AG09319 (cell line): ENCODE results near the gene BTF3L4.

ENCODE experiments used
- DNase-seq: peaks from one replicate; pipeline ENCODE4 v3.0.0-alpha.2; 2010; ENCODE audit warnings: low read depth; ENCODE audit errors: extremely low read depth
- TF ChIP-seq, protein P1 (sequence below): IDR thresholded peaks from 2 replicates; pipeline ENCODE4 v1.5.1; 2011; ENCODE audit warnings: low read depth, mild to moderate bottlenecking, inconsistent platforms, low read length, moderate library complexity

The BTF3L4 gene

DNA sequence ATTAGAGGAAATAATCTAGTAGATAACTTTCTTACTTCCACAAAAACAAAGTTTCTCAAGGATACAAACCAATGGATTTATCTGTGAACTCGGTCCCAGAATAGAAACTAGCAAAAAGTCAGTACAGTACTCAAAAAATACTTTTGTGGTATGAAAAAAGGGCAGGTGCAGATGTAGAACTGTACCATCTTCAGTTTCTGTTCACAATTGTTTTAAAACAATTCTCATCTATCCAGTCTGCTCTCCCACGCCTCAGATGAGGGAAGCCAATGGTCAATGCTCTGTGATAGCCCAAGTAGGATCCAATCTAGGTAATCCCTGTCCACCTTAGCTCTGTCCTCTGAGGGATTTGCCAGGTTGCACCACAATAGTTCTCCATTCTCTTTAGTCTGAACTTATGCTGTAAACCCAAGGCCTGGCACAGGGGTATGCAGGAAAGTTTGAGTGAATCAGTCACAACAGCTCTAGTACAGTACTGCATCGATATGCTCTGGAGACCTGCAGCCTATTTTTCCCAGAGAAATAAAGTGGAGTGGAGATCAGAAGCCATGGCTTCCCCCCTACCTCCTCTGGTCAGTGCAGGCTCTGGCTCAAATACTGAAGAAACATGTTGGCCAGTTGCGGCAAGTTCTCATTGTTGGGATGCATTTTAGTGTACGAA lies 23.8 kb upstream of the BTF3L4 start:
- TF ChIP-seq, protein P1, sequence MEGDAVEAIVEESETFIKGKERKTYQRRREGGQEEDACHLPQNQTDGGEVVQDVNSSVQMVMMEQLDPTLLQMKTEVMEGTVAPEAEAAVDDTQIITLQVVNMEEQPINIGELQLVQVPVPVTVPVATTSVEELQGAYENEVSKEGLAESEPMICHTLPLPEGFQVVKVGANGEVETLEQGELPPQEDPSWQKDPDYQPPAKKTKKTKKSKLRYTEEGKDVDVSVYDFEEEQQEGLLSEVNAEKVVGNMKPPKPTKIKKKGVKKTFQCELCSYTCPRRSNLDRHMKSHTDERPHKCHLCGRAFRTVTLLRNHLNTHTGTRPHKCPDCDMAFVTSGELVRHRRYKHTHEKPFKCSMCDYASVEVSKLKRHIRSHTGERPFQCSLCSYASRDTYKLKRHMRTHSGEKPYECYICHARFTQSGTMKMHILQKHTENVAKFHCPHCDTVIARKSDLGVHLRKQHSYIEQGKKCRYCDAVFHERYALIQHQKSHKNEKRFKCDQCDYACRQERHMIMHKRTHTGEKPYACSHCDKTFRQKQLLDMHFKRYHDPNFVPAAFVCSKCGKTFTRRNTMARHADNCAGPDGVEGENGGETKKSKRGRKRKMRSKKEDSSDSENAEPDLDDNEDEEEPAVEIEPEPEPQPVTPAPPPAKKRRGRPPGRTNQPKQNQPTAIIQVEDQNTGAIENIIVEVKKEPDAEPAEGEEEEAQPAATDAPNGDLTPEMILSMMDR: no peak
- DNase-seq: no peak

DNA sequence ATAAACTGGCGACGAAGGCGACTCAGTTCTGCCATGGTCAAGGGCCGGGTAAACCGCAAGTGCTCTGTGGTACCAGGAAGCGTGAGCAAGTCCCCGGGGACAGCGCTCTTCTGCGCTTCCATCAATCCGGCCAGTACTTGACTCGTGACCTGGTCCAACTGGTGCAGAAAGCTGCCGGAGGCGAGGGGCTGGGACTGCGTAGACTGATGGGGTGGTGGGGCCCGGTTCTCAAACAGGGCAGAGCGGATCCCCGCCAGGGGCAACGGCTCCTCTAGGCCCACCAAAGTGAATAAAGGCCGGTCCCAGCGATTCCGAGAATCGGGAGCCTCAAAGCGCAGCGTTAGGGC lies 23.3 kb upstream of the BTF3L4 start:
- no peak for DNase-seq
- TF ChIP-seq, protein P1: no peak

DNA sequence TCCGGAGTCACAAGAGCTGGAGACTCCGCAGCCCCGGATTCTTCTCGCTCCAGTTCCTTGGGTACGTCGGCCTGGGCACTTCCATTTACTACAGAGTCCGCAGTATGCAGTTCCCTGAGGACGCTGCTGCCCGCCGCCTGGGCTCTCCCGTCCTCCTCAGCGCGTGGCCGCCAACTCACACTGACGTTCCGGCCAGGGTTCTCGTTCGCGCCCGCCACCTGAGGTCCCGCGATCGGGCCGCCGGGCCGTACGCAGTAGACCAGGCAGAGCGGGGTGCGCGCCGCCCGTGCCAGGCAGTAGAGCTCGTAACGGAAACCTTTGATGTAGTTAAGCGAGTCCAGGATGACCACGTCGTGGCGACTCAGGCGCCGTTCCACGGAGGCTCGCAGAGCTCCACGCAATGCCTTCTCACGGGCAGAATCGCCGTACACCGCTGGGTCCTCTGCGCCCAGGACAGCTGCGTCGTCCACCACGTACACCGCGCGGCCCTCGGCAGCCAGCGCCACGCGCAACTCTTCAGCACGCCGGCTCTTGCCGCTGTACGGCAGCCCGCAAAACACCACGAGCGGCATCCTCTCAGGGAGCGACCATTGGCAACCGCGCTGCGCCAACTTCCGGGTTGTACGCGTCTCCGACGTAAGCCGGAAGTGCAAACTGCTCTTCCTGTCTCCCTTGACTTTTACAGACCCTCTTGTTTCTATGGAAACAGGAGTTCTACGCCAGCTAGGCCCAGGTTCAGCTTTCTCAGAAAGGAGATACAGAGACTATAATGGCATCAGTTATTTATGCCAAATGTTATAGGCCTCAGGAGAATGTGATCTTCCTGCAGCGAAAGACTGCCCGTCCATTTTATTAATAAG lies 22.7 kb upstream of the BTF3L4 start, which contains the start of gene KTI12:
KTI12 (minus strand) TSS at position 621 of the 860 bp plus-strand sequence; CDS start at position 572, 49 bp downstream.
- TF ChIP-seq, protein P1: no peak
- peak; percentile 63 for DNase-seq

DNA sequence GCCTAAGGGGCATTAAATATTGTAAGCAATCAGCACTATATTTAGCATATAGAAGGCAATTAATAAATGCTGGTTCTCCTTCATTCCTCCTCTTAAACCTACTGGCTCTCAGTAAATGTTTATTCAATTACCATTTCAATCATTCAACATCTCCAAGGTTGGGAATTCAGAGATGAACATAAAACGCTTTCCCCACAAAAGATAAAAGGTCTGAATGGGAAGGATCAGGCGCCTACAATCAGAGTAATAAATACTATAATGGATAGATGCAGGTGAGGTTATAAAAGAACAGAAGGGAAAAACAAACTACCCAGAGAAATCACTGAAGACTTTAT lies 22.1 kb upstream of the BTF3L4 start:
- TF ChIP-seq, protein P1: no peak

DNA sequence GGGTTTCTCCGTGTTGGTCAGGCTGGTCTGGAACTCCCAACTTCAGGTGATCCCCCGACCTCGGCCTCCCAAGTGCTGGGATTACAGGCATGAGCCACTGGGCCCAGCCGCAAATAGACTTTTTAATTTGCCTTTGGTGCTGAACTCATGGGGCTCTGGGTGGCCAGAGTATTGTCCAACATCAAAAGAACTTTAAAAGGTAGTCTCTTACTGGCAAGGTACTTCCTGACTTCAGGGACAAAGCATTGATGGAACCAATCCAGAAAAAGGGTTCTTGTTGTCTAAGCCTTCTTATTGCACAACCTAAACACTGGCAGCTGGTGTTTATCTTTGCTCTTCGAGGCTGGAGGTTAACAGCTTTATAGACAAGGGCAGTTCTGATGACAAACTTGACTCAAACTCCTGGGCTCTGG lies 18.7 kb upstream of the BTF3L4 start:
- TF ChIP-seq, protein P1: no peak
- no peak for DNase-seq

More for the DNA sequence above, 22.1 kb upstream of the BTF3L4 start:
- no peak for DNase-seq

DNA sequence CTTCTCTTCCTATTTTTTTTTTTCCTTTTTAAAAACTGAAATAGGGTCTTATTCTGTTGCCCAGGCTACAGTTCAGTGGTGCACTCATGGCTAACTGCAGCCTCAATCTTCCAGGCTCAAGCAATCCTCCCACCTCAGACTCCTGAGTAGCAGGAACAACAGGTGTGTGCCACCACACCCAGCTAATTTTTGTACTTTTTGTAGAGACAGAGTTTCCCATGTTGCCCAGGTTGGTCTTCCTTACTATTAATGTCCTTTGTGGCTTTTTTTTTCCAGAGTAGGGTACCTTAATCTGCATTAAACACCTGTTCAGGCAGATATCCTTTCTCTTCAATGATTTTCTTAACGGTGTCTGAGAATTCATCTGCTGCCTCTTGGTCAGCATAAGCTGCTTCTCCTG lies 18.2 kb upstream of the BTF3L4 start:
- TF ChIP-seq, protein P1: no peak
- DNase-seq: no peak

DNA sequence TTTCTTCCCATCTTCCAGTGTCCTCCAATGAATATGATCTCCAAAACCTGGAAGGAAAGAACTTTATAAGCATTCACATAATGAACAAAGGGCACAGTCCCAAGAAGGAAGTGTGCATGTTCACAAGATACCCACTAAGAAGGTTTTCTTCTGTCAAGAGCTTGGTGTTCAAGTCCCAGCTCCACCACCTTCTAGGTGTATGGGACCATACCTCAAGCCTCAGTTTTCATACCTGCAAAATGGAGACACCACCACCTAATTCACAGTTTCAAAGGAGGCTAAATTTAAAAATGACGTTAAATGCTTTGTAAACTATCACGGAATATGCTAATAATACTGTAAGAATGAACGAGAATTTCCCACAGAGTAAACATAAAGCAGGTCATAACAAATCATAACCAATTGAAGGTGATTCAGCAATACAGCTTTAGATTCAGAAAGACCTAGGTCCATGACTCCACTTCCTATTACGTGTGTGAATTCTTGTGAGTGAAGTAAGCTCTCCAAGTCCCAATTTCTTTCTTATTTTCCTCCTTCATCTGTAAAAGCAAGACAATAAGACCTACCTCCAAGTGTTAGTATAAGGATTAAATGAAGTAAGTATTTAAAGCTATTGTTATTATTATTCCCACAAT lies 14.4 kb upstream of the BTF3L4 start:
- TF ChIP-seq, protein P1: no peak
- DNase-seq: no peak
